ENCODE measurements around the gene ABHD16A.

ABHD16A gene

GRCh38 chr6:31639449-31639861, 63.7 kb downstream of the ABHD16A start:
- no peak for DNase-seq (ENCODE audit: low spot score)

- no peak for DNase-seq (ENCODE audit: low spot score)
These were observed 64.1 kb downstream of the ABHD16A start for GRCh38 chr6:31639043-31639442.
